Fibroblast of the aortic adventitia (primary cell): ENCODE measurements around the gene LRRFIP2. TPM values are rescaled to one million over a fixed set of nuclear protein-coding genes. Genes with fewer than 3 reads are reported as not detected.

Experiments
- DNase-seq: peaks from one replicate; pipeline ENCODE4 v3.0.0-alpha.2; 2010; ENCODE audit warnings: low read depth
- H3K4me3 ChIP-seq: 2 replicates; pipeline ENCODE4 v1.5.1; 2011; ENCODE audit warnings: low read depth, mild to moderate bottlenecking, control low read depth, low read length, moderate library complexity
- total RNA-seq: library from RNA; depleted of rRNA; stranded (reverse); fragments of >200 nt; gene quantifications from 2 replicates; pipeline ENCODE4 v1.2.3, GENCODE V29; 2012; ENCODE audit warnings: low replicate concordance
- TF ChIP-seq, protein P1 (sequence below): IDR thresholded peaks from 2 replicates; pipeline ENCODE4 v1.5.1; 2011; ENCODE audit warnings: mild to moderate bottlenecking, low read length, control low read depth, inconsistent platforms; ENCODE audit not compliant: insufficient read depth

LRRFIP2 gene
- total RNA-seq, 1 donor = 46.8 TPM

DNA sequence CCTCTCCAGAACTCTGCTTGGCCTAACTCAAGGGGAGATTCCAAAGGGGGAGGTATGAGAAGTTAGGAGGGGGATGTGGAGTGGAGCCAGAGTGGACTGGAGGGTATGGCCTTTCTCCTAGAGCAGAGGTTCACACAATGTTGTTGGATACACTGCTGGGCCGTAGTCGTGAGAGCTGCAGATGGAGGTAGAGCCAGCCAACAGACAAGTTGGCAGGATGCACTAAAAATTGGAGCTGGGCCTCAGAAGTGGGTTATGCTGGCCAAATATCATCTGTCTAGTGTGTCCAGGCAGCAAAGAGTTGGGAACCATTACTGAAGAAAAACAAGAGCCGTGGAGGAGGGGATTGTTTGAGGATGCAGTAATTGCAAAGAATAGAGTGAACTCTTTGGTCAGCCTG is 27.7 kb upstream of the LRRFIP2 start:
- peak; percentile 84 for DNase-seq
- TF ChIP-seq, protein P1, sequence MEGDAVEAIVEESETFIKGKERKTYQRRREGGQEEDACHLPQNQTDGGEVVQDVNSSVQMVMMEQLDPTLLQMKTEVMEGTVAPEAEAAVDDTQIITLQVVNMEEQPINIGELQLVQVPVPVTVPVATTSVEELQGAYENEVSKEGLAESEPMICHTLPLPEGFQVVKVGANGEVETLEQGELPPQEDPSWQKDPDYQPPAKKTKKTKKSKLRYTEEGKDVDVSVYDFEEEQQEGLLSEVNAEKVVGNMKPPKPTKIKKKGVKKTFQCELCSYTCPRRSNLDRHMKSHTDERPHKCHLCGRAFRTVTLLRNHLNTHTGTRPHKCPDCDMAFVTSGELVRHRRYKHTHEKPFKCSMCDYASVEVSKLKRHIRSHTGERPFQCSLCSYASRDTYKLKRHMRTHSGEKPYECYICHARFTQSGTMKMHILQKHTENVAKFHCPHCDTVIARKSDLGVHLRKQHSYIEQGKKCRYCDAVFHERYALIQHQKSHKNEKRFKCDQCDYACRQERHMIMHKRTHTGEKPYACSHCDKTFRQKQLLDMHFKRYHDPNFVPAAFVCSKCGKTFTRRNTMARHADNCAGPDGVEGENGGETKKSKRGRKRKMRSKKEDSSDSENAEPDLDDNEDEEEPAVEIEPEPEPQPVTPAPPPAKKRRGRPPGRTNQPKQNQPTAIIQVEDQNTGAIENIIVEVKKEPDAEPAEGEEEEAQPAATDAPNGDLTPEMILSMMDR = no peak
- H3K4me3 ChIP-seq = no peak overlapping the region

DNA sequence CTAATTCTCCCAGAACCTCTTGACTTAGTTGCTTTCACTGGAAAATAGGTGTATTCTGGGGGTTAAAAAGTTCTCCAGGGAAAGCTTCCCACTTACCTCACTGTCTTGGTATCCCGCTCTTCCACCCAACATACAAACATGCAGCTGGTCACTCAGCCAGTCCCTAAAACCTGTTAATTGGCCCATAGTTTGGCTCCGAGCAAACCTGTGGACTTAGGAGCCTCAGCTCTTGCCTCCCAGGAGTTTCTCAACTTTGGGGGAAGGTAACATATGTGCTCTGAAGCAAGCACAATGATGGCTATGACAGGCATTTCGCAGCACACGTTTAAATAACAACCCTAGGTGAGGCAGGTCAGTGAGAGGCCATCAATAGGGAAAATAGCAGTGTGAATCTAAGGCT is 25.8 kb upstream of the LRRFIP2 start:
- H3K4me3 ChIP-seq = no peak overlapping the region
- DNase-seq = no peak
- TF ChIP-seq, protein P1 = no peak

DNA sequence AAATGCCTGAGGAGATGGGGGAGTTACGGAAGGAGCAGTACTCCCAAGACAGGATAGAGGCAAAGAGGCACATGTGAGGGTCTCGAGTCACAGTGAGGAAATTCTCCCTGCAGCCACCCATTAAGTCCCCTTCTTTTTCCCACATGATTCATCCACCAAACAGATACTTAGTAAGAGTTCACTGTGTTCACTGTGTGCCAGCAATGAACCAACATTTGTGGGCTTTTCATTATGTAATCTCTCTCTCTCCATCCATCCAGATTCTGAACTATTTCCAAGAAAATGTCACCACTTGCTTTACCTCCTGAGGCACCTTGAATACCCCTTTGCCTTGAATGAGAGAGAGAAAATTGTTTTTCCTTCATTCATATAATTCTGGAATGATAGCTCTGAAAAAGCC is 24.6 kb upstream of the LRRFIP2 start:
- no peak for DNase-seq
- H3K4me3 ChIP-seq = no peak overlapping the region
- TF ChIP-seq, protein P1 = no peak

DNA sequence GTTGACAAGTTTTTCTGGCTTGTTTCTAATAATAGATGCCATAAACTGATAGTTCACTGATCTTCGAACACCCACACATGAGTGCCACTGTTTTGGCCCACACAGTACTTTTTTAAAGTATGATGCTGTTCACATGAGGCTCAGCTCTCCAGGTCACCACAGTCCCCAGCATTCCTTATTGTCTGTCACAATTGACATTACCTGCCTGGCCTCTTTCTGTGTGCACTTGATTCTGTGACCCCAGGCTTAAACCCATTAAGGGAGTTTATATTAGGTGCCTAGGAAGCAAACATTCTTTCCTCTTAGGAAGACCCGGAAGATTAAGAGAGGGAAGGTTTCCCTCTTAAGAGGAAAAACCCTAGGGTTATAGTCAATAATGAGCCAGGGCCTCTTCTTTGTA is 24.2 kb upstream of the LRRFIP2 start:
- DNase-seq = no peak
- TF ChIP-seq, protein P1 = no peak
- no peak overlapping the region for H3K4me3 ChIP-seq

DNA sequence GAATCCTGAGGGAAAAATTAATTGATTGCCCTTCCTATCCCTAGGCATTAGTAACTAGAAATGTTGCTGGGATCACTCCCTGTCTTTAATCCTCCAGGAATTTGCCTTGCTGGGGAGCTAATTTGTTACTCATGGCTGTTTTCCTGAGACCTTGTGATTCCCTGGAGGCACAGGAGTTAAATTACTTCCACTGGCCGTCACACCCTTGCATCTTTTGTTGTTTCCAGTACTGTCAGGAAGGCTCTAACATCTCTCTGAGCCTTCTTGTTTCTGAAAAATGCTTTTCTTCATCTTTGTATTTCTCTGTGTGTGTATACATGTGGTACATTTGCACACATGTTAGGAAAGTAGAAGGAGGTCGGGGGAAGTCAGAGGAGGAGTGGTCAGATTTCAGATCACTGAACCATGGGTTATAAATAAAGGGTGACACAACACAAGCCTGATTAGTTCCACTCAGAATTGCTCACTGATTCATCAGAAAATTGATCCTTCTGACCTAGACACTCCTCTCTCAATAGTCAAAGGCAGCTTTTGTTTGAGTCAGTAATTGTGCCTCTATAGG is 23.5 kb upstream of the LRRFIP2 start:
- TF ChIP-seq, protein P1 = no peak
- H3K4me3 ChIP-seq = no peak overlapping the region
- DNase-seq = peak; percentile 42

DNA sequence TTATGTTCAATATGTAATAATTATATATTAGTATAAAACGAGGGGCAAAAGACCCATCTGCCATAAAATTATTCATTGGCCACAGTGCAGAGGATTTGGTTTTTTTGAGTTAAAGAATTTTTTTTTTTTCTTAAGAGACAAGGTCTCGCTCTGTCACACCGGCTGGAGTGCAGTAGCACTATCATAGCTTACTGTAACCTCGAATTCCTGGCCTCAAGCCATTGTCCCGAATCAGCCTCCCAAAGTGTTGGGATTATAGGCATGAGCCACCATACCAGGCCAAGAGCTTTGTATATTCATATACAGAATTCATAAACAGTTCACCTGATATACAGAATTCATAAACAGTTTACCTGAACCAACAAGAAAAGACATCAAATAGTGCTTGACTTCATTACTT is 20.2 kb upstream of the LRRFIP2 start:
- no peak for DNase-seq
- no peak overlapping the region for H3K4me3 ChIP-seq
- TF ChIP-seq, protein P1 = no peak

DNA sequence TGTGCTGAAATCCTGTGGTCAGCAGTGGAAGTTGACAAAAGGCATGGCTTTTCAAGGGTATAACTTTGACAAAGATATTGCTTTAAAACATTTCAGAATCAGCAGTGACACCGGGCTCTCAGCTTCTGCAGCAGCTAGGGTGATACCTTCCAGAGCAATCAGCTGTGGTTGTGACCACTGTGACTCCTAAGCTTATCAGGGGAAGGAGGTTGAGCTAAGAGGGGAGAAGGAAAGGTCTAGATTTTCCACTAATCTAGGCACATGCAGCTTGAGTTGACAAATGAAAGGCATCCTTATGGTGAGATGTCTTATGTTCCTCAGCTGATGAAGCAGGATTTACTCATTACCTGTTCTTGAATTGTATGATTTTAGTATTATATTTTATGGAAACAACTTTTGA is 16.3 kb upstream of the LRRFIP2 start:
- no peak overlapping the region for H3K4me3 ChIP-seq
- TF ChIP-seq, protein P1 = no peak
- no peak for DNase-seq
